Prostate gland (tissue), 2 donors: Measurements from ENCODE around the gene PHOX2A.

Source experiments
- CTCF ChIP-seq, 4 experiments: fragments of 200-600 bp in 2 of 4; fragments of 450-650 bp in 2 of 4; sonication (generic) in 2 of 4; IDR thresholded peaks; 1 replicate in 3 of 4; 2 replicates in 1 of 4; pipeline ENCODE4 v1.5.1; 2016 to 2019; ENCODE audit warnings: antibody characterized with exemption in 4 of 4, mild to moderate bottlenecking in 2 of 4, moderate library complexity in 2 of 4
- POLR2A ChIP-seq: fragments of 450-650 bp; IDR thresholded peaks from one replicate; pipeline ENCODE4 v1.6.1; 2016; ENCODE audit warnings: antibody characterized with exemption, mild to moderate bottlenecking
- POLR2AphosphoS5 ChIP-seq: sonication (generic); formaldehyde crosslinking; IDR thresholded peaks from one replicate; pipeline ENCODE4 v1.6.1; 2017; ENCODE audit warnings: antibody characterized with exemption

DNA sequence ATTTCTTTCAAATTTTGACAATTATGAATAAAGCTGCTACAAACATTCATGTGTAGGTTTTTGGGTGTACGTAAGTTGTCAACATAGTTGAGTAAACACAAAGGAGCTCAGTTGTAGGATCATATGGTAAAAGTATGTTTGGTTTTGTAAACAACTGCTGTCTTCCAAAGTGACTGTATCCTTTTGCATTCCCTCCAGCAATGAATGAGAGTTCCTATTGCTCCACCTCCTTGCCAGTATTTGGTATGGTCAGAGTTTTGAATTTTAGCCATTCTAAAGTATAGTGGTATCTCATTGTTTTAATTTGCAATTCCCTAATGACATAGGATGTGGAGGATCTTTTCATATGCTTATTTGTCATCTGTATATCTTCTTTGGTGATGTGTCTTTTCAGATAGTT is 28.0 kb upstream of the PHOX2A start:
- TF ChIP-seq CTCF (IDR thresholded peaks at IDR 0.05) (no peak), POLR2A (no peak), POLR2AphosphoS5 (no peak)
